Activated naive CD4-positive, alpha-beta T cell treated with anti-CD3 and anti-CD28 coated beads for 36 hours (primary cell): ENCODE data around the gene MRAS. TPM values are rescaled to one million over a fixed set of nuclear protein-coding genes. Genes with fewer than 3 reads are reported as not detected.
"Not testable (repeated sequence)": the region's sequence is repeated elsewhere in the genome, so short reads cannot be mapped to it uniquely, and the experiment has no call there.

Experiments
- CTCF ChIA-PET: fragments of 350-600 bp; sonication (Branson Sonifier 250); formaldehyde crosslinking; loops from one replicate; lab custom pipeline; 2021; ENCODE audit warnings: antibody characterized with exemption; lab: Charles Lee
- DNase-seq: peaks from one replicate; pipeline ENCODE4 v3.0.0-alpha.2; 2020
- H3K27ac Mint-ChIP-seq: one replicate; pipeline ENCODE4 v1.8.0; 2021; ENCODE audit warnings: mild to moderate bottlenecking, mixed read lengths
- H3K27me3 Mint-ChIP-seq: one replicate; pipeline ENCODE4 v1.8.0; 2021; ENCODE audit warnings: low read depth, mixed read lengths
- H3K36me3 Mint-ChIP-seq: one replicate; pipeline ENCODE4 v1.8.0; 2021; ENCODE audit warnings: low read depth, mixed read lengths
- H3K4me1 Mint-ChIP-seq: one replicate; pipeline ENCODE4 v1.8.0; 2021; ENCODE audit warnings: low read depth, mixed read lengths
- H3K4me3 Mint-ChIP-seq: one replicate; pipeline ENCODE4 v1.8.0; 2021; ENCODE audit warnings: mild to moderate bottlenecking, moderate library complexity, mixed read lengths
- H3K9me3 Mint-ChIP-seq: one replicate; pipeline ENCODE4 v1.8.0; 2021; ENCODE audit warnings: mixed read lengths
- intact Hi-C: fragments of 100-400 bp; cut with micrococcal nuclease; formaldehyde crosslinking; loops from one replicate; pipeline ENCODE4 v1.15.1; 2023
- total RNA-seq, 2 experiments: library from RNA; stranded (reverse); gene quantifications; one replicate each; pipeline ENCODE4 v1.2.3, GENCODE V29; 2021

Gene MRAS
- total RNA-seq, 2 experiments from 2014 or later = 0.52 to 0.62 TPM

GRCh38 chr3:138399766-138400165, 51.4 kb downstream of the MRAS start:
- intact Hi-C loops = loop anchor here (2.0 kb wide), 1 partner anchor 69 kb away; no protein-coding TSS in a partner anchor
- no peaks in the 10 kb centered on the region for H3K36me3 Mint-ChIP-seq
- no peak for DNase-seq
- H3K27ac Mint-ChIP-seq = no peak overlapping the region
- CTCF ChIA-PET = interaction anchor here (2.3 kb wide), 1 partner anchor 9 kb away, joined by 6 read pairs; no protein-coding TSS in a partner anchor
- H3K9me3 Mint-ChIP-seq = no peaks in the 10 kb centered on the region
- peaks cover 3% of the 10 kb centered on the region for H3K27me3 Mint-ChIP-seq
- H3K4me1 Mint-ChIP-seq = no peaks in the 10 kb centered on the region
- no peak overlapping the region for H3K4me3 Mint-ChIP-seq

GRCh38 chr3:138400651-138401070, 52.3 kb downstream of the MRAS start:
- Mint-ChIP-seq H3K27ac (no peak overlapping the region), H3K27me3 (peaks cover 3% of the 10 kb centered on the region), H3K36me3 (no peaks in the 10 kb centered on the region), H3K4me1 (no peaks in the 10 kb centered on the region), H3K4me3 (no peak overlapping the region), H3K9me3 (no peaks in the 10 kb centered on the region)
- intact Hi-C loops = no loop called here
- no peak for DNase-seq
- CTCF ChIA-PET = interaction anchor here (1.1 to 2.3 kb wide), 2 partner anchors 10 to 17 kb away, joined by 4 to 6 read pairs; no protein-coding TSS in a partner anchor

- CTCF ChIA-PET = interaction anchor here (1.0 to 2.3 kb wide), 2 partner anchors 11 to 17 kb away, joined by 3 to 6 read pairs; no protein-coding TSS in a partner anchor
- Mint-ChIP-seq H3K36me3 (no peaks in the 10 kb centered on the region), H3K9me3 (no peaks in the 10 kb centered on the region), H3K4me3 (no peak overlapping the region), H3K27ac (no peak overlapping the region), H3K27me3 (no peaks in the 10 kb centered on the region), H3K4me1 (no peaks in the 10 kb centered on the region)
- DNase-seq = no peak
- intact Hi-C loops = no loop called here
Measured at GRCh38 chr3:138401834-138402233, 53.5 kb downstream of the MRAS start.

- H3K36me3 Mint-ChIP-seq = no peaks in the 10 kb centered on the region
- CTCF ChIA-PET = interaction anchor here (2.2 kb wide), 1 partner anchor 13 kb away, joined by 10 read pairs; no protein-coding TSS in a partner anchor
- no peaks in the 10 kb centered on the region for H3K9me3 Mint-ChIP-seq
- no peaks in the 10 kb centered on the region for H3K4me1 Mint-ChIP-seq
- intact Hi-C loops = no loop called here
- H3K4me3 Mint-ChIP-seq = no peak overlapping the region
- DNase-seq = no peak
- H3K27me3 Mint-ChIP-seq = peaks cover 6% of the 10 kb centered on the region
- no peak overlapping the region for H3K27ac Mint-ChIP-seq
Measured at GRCh38 chr3:138404121-138404520, 55.7 kb downstream of the MRAS start.

GRCh38 chr3:138405001-138405400, 56.6 kb downstream of the MRAS start:
- no peak overlapping the region for H3K27ac Mint-ChIP-seq
- H3K27me3 Mint-ChIP-seq = peaks cover 6% of the 10 kb centered on the region
- no peak overlapping the region for H3K4me3 Mint-ChIP-seq
- H3K9me3 Mint-ChIP-seq = no peaks in the 10 kb centered on the region
- CTCF ChIA-PET = interaction anchor here (0.9 kb wide), 1 partner anchor 519 kb away, joined by 3 read pairs; no protein-coding TSS in a partner anchor
- intact Hi-C loops = no loop called here
- DNase-seq = no peak
- no peaks in the 10 kb centered on the region for H3K36me3 Mint-ChIP-seq
- H3K4me1 Mint-ChIP-seq = no peaks in the 10 kb centered on the region

GRCh38 chr3:138405486-138405885, 57.1 kb downstream of the MRAS start:
- CTCF ChIA-PET = interaction anchor here (0.9 kb wide), 1 partner anchor 518 kb away, joined by 3 read pairs; no protein-coding TSS in a partner anchor
- DNase-seq = no peak
- H3K9me3 Mint-ChIP-seq = no peaks in the 10 kb centered on the region
- H3K27me3 Mint-ChIP-seq = peaks cover 6% of the 10 kb centered on the region
- H3K4me3 Mint-ChIP-seq = no peak overlapping the region
- intact Hi-C loops = no loop called here
- no peaks in the 10 kb centered on the region for H3K4me1 Mint-ChIP-seq
- H3K27ac Mint-ChIP-seq = no peak overlapping the region
- no peaks in the 10 kb centered on the region for H3K36me3 Mint-ChIP-seq

GRCh38 chr3:138406606-138407005, 58.2 kb downstream of the MRAS start:
- H3K4me1 Mint-ChIP-seq = no peaks in the 10 kb centered on the region
- no peak for DNase-seq
- CTCF ChIA-PET = interaction anchor here (0.7 kb wide), 1 partner anchor 8 kb away, joined by 3 read pairs; no protein-coding TSS in a partner anchor
- intact Hi-C loops = no loop called here
- no peak overlapping the region for H3K27ac Mint-ChIP-seq
- no peaks in the 10 kb centered on the region for H3K36me3 Mint-ChIP-seq
- H3K9me3 Mint-ChIP-seq = no peaks in the 10 kb centered on the region
- H3K4me3 Mint-ChIP-seq = no peak overlapping the region
- peaks cover 6% of the 10 kb centered on the region for H3K27me3 Mint-ChIP-seq

GRCh38 chr3:138407236-138407907, 59.0 kb downstream of the MRAS start:
- Mint-ChIP-seq H3K27ac (no peak overlapping the region), H3K9me3 (no peaks in the 10 kb centered on the region), H3K4me1 (no peaks in the 10 kb centered on the region), H3K27me3 (peaks cover 6% of the 10 kb centered on the region), H3K36me3 (no peaks in the 10 kb centered on the region), H3K4me3 (no peak overlapping the region)
- CTCF ChIA-PET = interaction anchor here (0.5 kb wide), 1 partner anchor 448 kb away, joined by 4 read pairs; no protein-coding TSS in a partner anchor
- no peak for DNase-seq
- intact Hi-C loops = no loop called here

GRCh38 chr3:138408751-138409570, 60.6 kb downstream of the MRAS start:
- no peak overlapping the region for H3K4me3 Mint-ChIP-seq
- no peaks in the 10 kb centered on the region for H3K36me3 Mint-ChIP-seq
- H3K27ac Mint-ChIP-seq = no peak overlapping the region
- peaks cover 4% of the 10 kb centered on the region for H3K4me1 Mint-ChIP-seq
- intact Hi-C loops = no loop called here
- no peaks in the 10 kb centered on the region for H3K9me3 Mint-ChIP-seq
- H3K27me3 Mint-ChIP-seq = peaks cover 6% of the 10 kb centered on the region
- CTCF ChIA-PET = interaction anchor here (0.5 to 2.2 kb wide), 4 partner anchors 9 to 493 kb away, joined by 3 to 17 read pairs (median 4); no protein-coding TSS in a partner anchor
- DNase-seq = no peak

- H3K27me3 Mint-ChIP-seq = peaks cover 6% of the 10 kb centered on the region
- DNase-seq = peak; percentile 34
- no peaks in the 10 kb centered on the region for H3K36me3 Mint-ChIP-seq
- H3K27ac Mint-ChIP-seq = no peak overlapping the region
- intact Hi-C loops = no loop called here
- no peaks in the 10 kb centered on the region for H3K9me3 Mint-ChIP-seq
- peaks cover 4% of the 10 kb centered on the region for H3K4me1 Mint-ChIP-seq
- H3K4me3 Mint-ChIP-seq = no peak overlapping the region
- CTCF ChIA-PET = interaction anchor here (0.7 to 1.1 kb wide), 4 partner anchors 11 to 503 kb away, joined by 3 read pairs; no protein-coding TSS in a partner anchor
Measured at GRCh38 chr3:138412821-138413551, 64.6 kb downstream of the MRAS start.

- CTCF ChIA-PET = interaction anchor here (0.6 to 4.1 kb wide), 7 partner anchors 10 to 507 kb away, joined by 3 to 23 read pairs (median 5); partner anchors contain the start of gene ESYT3
- not testable (repeated sequence) for H3K27ac Mint-ChIP-seq, H3K27me3 Mint-ChIP-seq, H3K36me3 Mint-ChIP-seq, DNase-seq, H3K4me3 Mint-ChIP-seq, H3K9me3 Mint-ChIP-seq, H3K4me1 Mint-ChIP-seq
- intact Hi-C loops = loop anchor here (2.0 to 5.0 kb wide), 4 partner anchors 61 to 911 kb away; no protein-coding TSS in a partner anchor
Measured at GRCh38 chr3:138416236-138416635, 67.9 kb downstream of the MRAS start.
